Endothelial cell of umbilical vein (primary cell): ENCODE data around the gene SEC61A1. TPM values are rescaled to one million over a fixed set of nuclear protein-coding genes. Genes with fewer than 3 reads are reported as not detected.

Experiments used
- BruUV-seq: library from RNA; stranded (reverse); fragments of 400-500 nt; replicated peaks from 2 replicates; lab custom pipeline; 2021; lab: Mats Ljungman, UMichigan
- CTCF ChIA-PET: fragments of 300-600, 350-600 bp; sonication (Branson Sonifier 250); formaldehyde crosslinking; loops from one replicate; lab custom pipeline; 2021; ENCODE audit warnings: antibody characterized with exemption, inconsistent platforms; lab: Charles Lee
- POLR2A ChIA-PET: fragments of 300-600, 350-600 bp; sonication (Branson Sonifier 250); formaldehyde crosslinking; loops from one replicate; lab custom pipeline; 2021; ENCODE audit warnings: antibody characterized with exemption, inconsistent platforms; lab: Charles Lee
- DNase-seq: peaks from one replicate; pipeline ENCODE4 v3.0.0-alpha.2; 2011; ENCODE audit warnings: low read depth, low spot score
- FAIRE-seq: peaks from 2 replicates; lab custom pipeline; 2011; peaks lifted over from hg19 to GRCh38; lab: Jason Lieb, UNC
- H2AFZ ChIP-seq: 2 replicates; pipeline ENCODE4 v1.6.0; 2012; ENCODE audit warnings: low read depth, low read length, control low read depth, inconsistent platforms
- H3K27ac ChIP-seq: 2 replicates; pipeline ENCODE4 v1.5.1; 2011; ENCODE audit warnings: low read depth, mild to moderate bottlenecking, control low read depth, low read length, moderate library complexity; ENCODE audit not compliant: insufficient read depth
- H3K27me3 ChIP-seq, 2 experiments: 2 replicates each; pipeline versions ENCODE4 v1.6.0 to v1.6.1; 2011; ENCODE audit warnings: low read length in 2 of 2, mixed read lengths in 1 of 2; ENCODE audit not compliant: control insufficient read depth in 2 of 2, insufficient read depth in 2 of 2
- H3K36me3 ChIP-seq, 2 experiments: 2 replicates in 1 of 2; 3 replicates in 1 of 2; pipeline ENCODE4 v1.5.1; 2011; ENCODE audit warnings: low read length in 2 of 2, mild to moderate bottlenecking in 1 of 2, moderate library complexity in 1 of 2; ENCODE audit not compliant: control insufficient read depth in 2 of 2, insufficient read depth in 2 of 2; ENCODE audit errors: extremely low read depth in 1 of 2
- H3K4me1 ChIP-seq: 3 replicates; pipeline ENCODE4 v1.5.1; 2011; ENCODE audit warnings: mild to moderate bottlenecking, low read length; ENCODE audit not compliant: control insufficient read depth, insufficient read depth; ENCODE audit errors: extremely low read depth
- H3K4me2 ChIP-seq: 2 replicates; pipeline ENCODE4 v1.6.1; 2011; ENCODE audit warnings: low read length, control low read depth, mixed read lengths; ENCODE audit not compliant: insufficient read depth
- H3K4me3 ChIP-seq, 3 experiments: fragments of 200-600 bp in 1 of 3; sonication (generic), shearing (Covaris generic) in 1 of 3; replicated peaks in 1 of 3; 2 replicates each; pipeline ENCODE4 v1.5.1; 2011 to 2016; ENCODE audit warnings: control low read depth in 3 of 3, low read length in 3 of 3, mild to moderate bottlenecking in 2 of 3, inconsistent platforms in 1 of 3, low read depth in 1 of 3, moderate library complexity in 1 of 3; ENCODE audit not compliant: insufficient read depth in 1 of 3
- H3K79me2 ChIP-seq: 2 replicates; pipeline ENCODE4 v1.6.0; 2012; ENCODE audit warnings: low read length, inconsistent platforms; ENCODE audit not compliant: control insufficient read depth, insufficient read depth
- H3K9ac ChIP-seq: replicated peaks from 2 replicates; pipeline ENCODE3; 2011; ENCODE audit warnings: low read length, control low read depth; ENCODE audit not compliant: insufficient read depth; ENCODE audit errors: extremely low read depth
- H3K9me1 ChIP-seq: replicated peaks from 3 replicates; pipeline ENCODE4 v1.6.0; 2011; ENCODE audit warnings: mild to moderate bottlenecking, low read length; ENCODE audit not compliant: control insufficient read depth, insufficient read depth; ENCODE audit errors: extremely low read depth
- H3K9me3 ChIP-seq: replicated peaks from 2 replicates; pipeline ENCODE4 v1.5.1; 2012; ENCODE audit warnings: low read length, inconsistent platforms; ENCODE audit not compliant: control insufficient read depth, insufficient read depth
- H4K20me1 ChIP-seq: replicated peaks from 2 replicates; pipeline ENCODE3; 2011; ENCODE audit warnings: mild to moderate bottlenecking, low read length; ENCODE audit not compliant: control insufficient read depth, insufficient read depth; ENCODE audit errors: extremely low read depth
- CTCF ChIP-seq, 2 donors: IDR thresholded peaks; 1 replicate in 1 of 2; 2 replicates in 1 of 2; pipeline ENCODE4 v1.5.1; 2011; ENCODE audit warnings: low read length in 2 of 2, mild to moderate bottlenecking in 2 of 2, moderate library complexity in 2 of 2, control low read depth in 1 of 2, inconsistent platforms in 1 of 2, low read depth in 1 of 2; ENCODE audit not compliant: insufficient read depth in 1 of 2; ENCODE audit errors: extremely low read depth in 1 of 2
- EZH2 ChIP-seq: IDR thresholded peaks from 2 replicates; pipeline ENCODE4 v1.6.1; 2012; ENCODE audit warnings: borderline replicate concordance, low read depth, mild to moderate bottlenecking, moderate library complexity, low read length, inconsistent platforms; ENCODE audit not compliant: severe bottlenecking
- FOS ChIP-seq: IDR thresholded peaks from 2 replicates; pipeline ENCODE4 v1.6.1; 2011; ENCODE audit warnings: mild to moderate bottlenecking, low read length, moderate library complexity, borderline replicate concordance; ENCODE audit not compliant: insufficient read depth
- GATA2 ChIP-seq: IDR thresholded peaks from 2 replicates; pipeline ENCODE4 v1.7.0; 2011; ENCODE audit warnings: low read depth, mild to moderate bottlenecking, moderate library complexity, mixed read lengths, low read length; ENCODE audit not compliant: insufficient read length, insufficient read depth
- JUN ChIP-seq: IDR thresholded peaks from 2 replicates; pipeline ENCODE4 v1.6.1; 2011; ENCODE audit warnings: borderline replicate concordance, low read depth; ENCODE audit not compliant: insufficient read length, insufficient read depth
- MAX ChIP-seq: IDR thresholded peaks from 2 replicates; pipeline ENCODE4 v1.6.1; 2011; ENCODE audit not compliant: insufficient read depth, insufficient read length
- MYC ChIP-seq: IDR thresholded peaks from one replicate; pipeline ENCODE4 v1.6.1; 2011; ENCODE audit warnings: mild to moderate bottlenecking, low read depth, low read length
- POLR2A ChIP-seq: IDR thresholded peaks from 2 replicates; pipeline ENCODE4 v1.6.1; 2012; ENCODE audit warnings: low read depth, mild to moderate bottlenecking, control low read depth, low read length
- POLR2AphosphoS5 ChIP-seq: IDR thresholded peaks from 2 replicates; pipeline ENCODE4 v1.6.1; 2012; ENCODE audit warnings: low read depth, mild to moderate bottlenecking, control low read depth, low read length, moderate library complexity; ENCODE audit not compliant: insufficient read depth
- dilution Hi-C: fragments of 300-500 bp; cut with MboI; formaldehyde crosslinking; loops from one replicate; pipeline ENCODE4 v1.15.0; 2019; ENCODE audit warnings: low sequenced_read_pairs; ENCODE audit not compliant: extremely low pct_ligation_motif_present
- intact Hi-C: fragments of 100-400 bp; cut with micrococcal nuclease; formaldehyde crosslinking; loops from one replicate; pipeline ENCODE4 v1.10.0; 2022
- polyA plus RNA-seq, 4 experiments: library from polyadenylated mRNA; depleted of rRNA in 3 of 4; stranded (reverse) in 3 of 4; unstranded in 1 of 4; fragments of >200 nt; gene quantifications; 2 replicates each; pipeline versions ENCODE4 v1.2.1 to v1.2.3, GENCODE V29; 2011 to 2012; ENCODE audit warnings: missing spikeins in 1 of 4
- total RNA-seq: library from RNA; stranded (reverse); gene quantifications from 2 replicates; pipeline ENCODE4 v1.2.3, GENCODE V29; 2021

SEC61A1 gene
- total and polyA plus RNA-seq, 2 donors (not counting 3 experiments of a cell fraction or from before 2014, with no cell fraction given) = 307 to 312 TPM

- H3K79me2 ChIP-seq = no peaks in the 10 kb centered on the region
- H4K20me1 ChIP-seq = no peaks in the 10 kb centered on the region
- H3K4me1 ChIP-seq = no peaks in the 10 kb centered on the region
- BruUV-seq = no TSS peak
- DNase-seq (no peak), FAIRE-seq (no peak)
- intact Hi-C loops (no loop called here), dilution Hi-C loops (no loop called here)
- H3K4me3 ChIP-seq = no peak overlapping the region
- no peaks in the 10 kb centered on the region for H3K9me3 ChIP-seq
- no peak for TF ChIP-seq FOS
- TF ChIP-seq POLR2A = no peak
- no peak for TF ChIP-seq POLR2AphosphoS5
- H3K27ac ChIP-seq = no peak overlapping the region
- no peak overlapping the region for H2AFZ ChIP-seq
- no peaks in the 10 kb centered on the region for H3K9me1 ChIP-seq
- ChIA-PET POLR2A (no interaction called here), CTCF (no interaction called here)
- no peak overlapping the region for H3K4me2 ChIP-seq
- H3K36me3 ChIP-seq = no peaks in the 10 kb centered on the region
- peaks cover 22 to 30% of the 10 kb centered on the region in 2 experiments for H3K27me3 ChIP-seq
- no peak overlapping the region for H3K9ac ChIP-seq
Measured at GRCh38 chr3:128041344-128041743, 10.9 kb upstream of the SEC61A1 start.

- no peak overlapping the region for H3K9ac ChIP-seq
- no peak for FAIRE-seq
- intact Hi-C loops (loop anchor here (5.0 kb wide), 2 partner anchors 458 to 473 kb away; partner anchors contain the start of gene TPRA1), dilution Hi-C loops (no loop called here)
- TF ChIP-seq FOS = no peak
- TF ChIP-seq MAX = no peak
- TF ChIP-seq EZH2 = no peak
- no peak for TF ChIP-seq GATA2
- TF ChIP-seq MYC = no peak
- TF ChIP-seq JUN = no peak
- TF ChIP-seq CTCF (IDR thresholded peaks at IDR 0.05; ENCODE audit: extremely low read depth in 1 of 2, insufficient read depth in 1 of 2, low read depth in 1 of 2, low read length in 2 of 2) = no peak
- no peak for TF ChIP-seq POLR2A
- no peak for TF ChIP-seq POLR2AphosphoS5
- ChIA-PET POLR2A (no interaction called here), CTCF (interaction anchor here (0.7 kb wide), 1 partner anchor 1654 kb away, joined by 3 read pairs; no protein-coding TSS in a partner anchor)
- H3K27ac ChIP-seq = no peak overlapping the region
- peaks cover 33% of the 10 kb centered on the region for H3K79me2 ChIP-seq
- peaks cover 9 to 23% of the 10 kb centered on the region in 2 experiments for H3K27me3 ChIP-seq
- H3K36me3 ChIP-seq = peaks cover 5 to 12% of the 10 kb centered on the region in 2 experiments
- H3K9me1 ChIP-seq = no peaks in the 10 kb centered on the region
- H3K4me2 ChIP-seq = no peak overlapping the region
- H3K4me1 ChIP-seq = peaks cover 31% of the 10 kb centered on the region
- peaks cover 7% of the 10 kb centered on the region for H4K20me1 ChIP-seq
- DNase-seq = no peak
- no TSS peak for BruUV-seq
- H2AFZ ChIP-seq = no peak overlapping the region
- no peaks in the 10 kb centered on the region for H3K9me3 ChIP-seq
- no peak overlapping the region for H3K4me3 ChIP-seq
Measured at GRCh38 chr3:128050597-128050996, 1.6 kb upstream of the SEC61A1 start.
